GM21390 (cell line): Measurements from ENCODE around the gene RIMS1.

Experiments used
- ATAC-seq: cut with Tn5 transposase; IDR thresholded peaks from one replicate; pipeline ENCODE4 v1.9.1; 2021; ENCODE audit not compliant: unreplicated experiment

RIMS1 gene, protein sequence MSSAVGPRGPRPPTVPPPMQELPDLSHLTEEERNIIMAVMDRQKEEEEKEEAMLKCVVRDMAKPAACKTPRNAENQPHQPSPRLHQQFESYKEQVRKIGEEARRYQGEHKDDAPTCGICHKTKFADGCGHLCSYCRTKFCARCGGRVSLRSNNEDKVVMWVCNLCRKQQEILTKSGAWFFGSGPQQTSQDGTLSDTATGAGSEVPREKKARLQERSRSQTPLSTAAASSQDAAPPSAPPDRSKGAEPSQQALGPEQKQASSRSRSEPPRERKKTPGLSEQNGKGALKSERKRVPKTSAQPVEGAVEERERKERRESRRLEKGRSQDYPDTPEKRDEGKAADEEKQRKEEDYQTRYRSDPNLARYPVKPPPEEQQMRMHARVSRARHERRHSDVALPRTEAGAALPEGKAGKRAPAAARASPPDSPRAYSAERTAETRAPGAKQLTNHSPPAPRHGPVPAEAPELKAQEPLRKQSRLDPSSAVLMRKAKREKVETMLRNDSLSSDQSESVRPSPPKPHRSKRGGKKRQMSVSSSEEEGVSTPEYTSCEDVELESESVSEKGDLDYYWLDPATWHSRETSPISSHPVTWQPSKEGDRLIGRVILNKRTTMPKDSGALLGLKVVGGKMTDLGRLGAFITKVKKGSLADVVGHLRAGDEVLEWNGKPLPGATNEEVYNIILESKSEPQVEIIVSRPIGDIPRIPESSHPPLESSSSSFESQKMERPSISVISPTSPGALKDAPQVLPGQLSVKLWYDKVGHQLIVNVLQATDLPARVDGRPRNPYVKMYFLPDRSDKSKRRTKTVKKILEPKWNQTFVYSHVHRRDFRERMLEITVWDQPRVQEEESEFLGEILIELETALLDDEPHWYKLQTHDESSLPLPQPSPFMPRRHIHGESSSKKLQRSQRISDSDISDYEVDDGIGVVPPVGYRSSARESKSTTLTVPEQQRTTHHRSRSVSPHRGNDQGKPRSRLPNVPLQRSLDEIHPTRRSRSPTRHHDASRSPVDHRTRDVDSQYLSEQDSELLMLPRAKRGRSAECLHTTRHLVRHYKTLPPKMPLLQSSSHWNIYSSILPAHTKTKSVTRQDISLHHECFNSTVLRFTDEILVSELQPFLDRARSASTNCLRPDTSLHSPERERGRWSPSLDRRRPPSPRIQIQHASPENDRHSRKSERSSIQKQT (N-terminal part only)

DNA sequence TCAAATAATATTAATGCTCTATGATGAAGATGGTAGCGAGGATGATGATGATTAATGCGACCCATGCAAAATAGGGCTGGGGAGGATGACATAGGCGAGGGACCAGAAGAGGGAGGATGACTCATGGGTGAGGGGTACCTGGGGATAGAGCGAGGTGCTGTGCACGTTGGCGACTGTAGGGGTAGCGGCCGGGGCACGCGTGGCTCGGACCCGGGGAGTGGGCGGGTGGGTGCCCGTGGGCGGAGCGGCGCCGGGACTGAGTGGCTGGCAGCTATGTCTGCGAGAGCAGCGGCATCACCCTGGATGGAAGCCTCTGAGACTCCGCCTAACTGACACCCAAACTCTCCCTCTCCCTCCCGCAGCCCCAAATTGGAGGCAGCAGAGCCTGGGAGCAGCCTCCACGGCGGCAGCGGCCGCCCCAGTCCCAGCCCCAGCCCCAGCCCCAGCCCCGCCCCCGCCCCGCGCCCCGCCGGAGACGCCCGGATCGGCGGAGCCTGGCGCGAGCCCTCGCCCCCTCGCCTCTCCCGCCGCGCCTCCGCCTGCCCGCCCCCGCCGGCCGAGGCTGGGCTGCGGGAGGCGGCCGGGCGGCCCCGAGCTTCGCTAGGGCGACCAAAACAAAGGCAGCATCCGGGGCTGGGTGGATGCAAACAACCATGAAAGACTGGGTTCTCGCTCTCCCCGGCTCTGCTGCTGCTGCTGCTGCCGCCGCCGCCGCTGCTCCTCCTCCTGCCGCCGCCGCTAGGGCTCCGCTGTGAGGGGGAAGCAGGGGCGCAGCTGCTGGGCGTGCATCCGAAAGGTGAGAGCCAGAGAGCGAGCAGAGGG, at the start of gene RIMS1:
Gene RIMS1, plus strand, starts transcription at position 367 of the 822 bp plus-strand sequence. CDS start 474 bp downstream, outside the sequence.
- peak; percentile 85 for ATAC-seq

DNA sequence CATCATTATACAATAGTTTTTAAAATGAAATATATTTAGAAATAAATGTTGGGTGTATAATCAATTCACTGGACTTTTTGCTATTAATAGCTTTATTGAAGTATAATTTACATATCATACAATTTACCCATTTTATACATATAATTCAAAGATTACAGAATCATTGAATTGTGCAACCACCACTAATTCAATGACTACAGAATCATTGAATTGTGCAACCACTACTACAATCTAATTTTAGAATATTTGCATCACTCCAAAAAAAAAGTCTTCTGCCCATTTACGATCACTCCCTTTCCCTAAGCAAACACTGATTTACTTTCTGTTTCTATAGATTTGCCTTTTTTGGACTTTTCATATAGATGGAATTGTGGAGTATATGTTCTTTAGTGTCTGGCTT, 35.1 kb upstream of the RIMS1 start:
- ATAC-seq, result no peak

DNA sequence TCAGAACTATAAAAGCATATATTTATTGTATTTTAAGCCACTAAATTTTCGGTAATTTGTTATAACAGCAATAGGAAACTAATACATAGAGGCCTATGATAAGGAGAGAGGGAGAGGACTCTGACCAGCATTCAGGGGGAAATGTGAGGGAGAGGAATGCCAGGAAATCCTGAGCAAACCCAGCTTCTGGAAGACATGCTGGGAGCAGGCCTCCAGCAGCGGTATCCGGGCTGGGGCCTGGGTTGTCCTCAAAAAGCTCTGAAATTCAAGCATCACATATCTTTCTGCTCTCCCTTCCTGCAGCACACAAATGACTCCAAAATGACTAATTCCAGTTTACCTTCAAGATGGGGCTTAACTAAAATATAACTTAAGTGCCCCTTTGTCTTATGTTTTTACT, 33.4 kb upstream of the RIMS1 start:
- ATAC-seq, result no peak

DNA sequence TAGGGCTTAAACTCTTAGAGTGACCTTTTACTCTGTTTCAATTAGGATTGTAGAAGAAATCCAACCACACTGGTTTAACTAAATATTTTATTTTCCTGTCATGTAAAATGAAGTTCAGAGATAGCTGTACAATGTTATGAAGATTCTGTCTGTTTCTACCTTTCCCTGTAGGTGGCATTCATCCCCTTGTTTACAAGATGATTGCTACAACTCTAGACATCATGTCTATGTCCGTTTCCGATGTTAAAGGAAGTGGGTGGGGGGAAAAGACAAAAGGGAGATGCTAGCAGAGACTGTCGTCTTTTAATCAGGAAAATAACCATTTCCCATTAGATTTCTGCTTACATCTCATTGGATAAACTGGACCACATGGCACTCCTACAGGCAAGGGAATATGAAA, 30.9 kb upstream of the RIMS1 start:
- ATAC-seq, result no peak

DNA sequence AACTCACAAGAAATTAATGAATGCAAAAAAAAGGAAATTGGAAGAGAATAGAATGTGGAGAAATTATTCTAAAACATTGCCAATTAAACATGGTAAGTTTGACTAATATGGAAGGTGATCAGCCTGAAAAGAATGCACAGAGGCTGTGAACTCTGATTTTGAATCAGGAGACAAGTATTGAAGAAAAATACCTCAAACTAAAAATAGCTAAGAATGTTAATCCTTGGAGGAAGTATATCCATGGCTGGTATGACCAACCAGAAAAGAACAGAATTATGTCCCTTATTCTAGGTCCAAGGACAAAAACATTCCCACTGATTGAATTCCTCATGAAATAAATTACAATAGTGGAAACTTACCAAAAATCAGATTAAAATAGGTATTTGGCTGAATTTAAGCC, 7.3 kb upstream of the RIMS1 start:
- ATAC-seq, result no peak

DNA sequence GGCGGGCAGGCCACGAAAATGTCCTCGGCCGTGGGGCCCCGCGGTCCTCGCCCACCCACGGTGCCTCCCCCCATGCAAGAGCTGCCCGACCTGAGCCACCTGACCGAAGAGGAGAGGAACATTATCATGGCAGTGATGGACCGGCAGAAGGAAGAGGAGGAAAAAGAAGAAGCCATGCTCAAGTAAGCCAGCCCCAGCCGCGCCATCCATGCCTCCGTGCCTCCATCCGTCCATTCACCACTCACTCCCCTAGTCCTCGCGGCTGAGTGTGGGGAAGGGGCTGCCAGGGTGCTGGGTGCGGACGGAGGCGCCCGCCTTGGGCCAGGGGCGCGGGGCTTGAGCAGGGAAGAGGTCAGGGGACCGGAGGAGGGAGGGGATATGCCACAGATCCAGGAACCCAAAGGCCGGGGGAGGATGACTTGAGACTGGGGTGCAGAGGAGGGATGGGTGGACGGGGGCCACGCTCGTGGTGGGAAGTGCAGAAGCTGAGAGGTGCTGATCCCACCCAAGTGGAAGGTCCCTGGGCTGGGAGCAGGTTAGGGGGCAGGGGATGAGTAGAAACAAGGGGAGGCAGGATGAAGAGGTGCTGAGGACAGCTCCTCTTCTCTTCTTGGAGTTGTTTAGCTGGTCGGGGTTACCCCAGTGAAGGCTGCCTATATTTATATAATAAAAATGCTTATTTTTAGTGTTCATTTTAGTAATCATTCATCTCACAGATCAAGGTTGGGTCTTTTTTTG, 825 bp downstream of the RIMS1 start:
- ATAC-seq, result peak; percentile 16

DNA sequence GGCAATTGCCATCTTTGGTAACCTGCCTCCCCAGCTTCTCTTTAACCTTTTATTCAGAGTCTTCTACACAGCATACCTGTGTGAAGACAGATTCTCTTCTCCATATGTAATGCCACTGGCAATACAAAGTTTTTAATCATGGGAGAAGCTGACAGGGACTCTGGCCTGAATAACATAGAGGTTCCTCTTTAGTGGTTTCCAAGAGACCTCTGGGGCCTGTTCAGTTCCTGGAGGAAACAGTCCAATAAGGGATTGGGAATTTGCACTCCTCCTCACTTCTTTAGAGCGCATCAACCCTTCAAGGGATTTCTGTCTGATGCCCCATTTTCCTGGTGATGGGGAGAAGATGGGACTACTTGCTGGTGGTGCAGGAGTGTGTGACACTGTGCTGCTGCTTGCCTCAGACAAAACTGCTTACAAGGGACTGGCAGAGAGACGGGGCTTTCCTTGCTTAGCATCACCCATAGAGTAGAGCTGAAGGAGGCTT, 1.4 kb downstream of the RIMS1 start:
- ATAC-seq, result no peak

DNA sequence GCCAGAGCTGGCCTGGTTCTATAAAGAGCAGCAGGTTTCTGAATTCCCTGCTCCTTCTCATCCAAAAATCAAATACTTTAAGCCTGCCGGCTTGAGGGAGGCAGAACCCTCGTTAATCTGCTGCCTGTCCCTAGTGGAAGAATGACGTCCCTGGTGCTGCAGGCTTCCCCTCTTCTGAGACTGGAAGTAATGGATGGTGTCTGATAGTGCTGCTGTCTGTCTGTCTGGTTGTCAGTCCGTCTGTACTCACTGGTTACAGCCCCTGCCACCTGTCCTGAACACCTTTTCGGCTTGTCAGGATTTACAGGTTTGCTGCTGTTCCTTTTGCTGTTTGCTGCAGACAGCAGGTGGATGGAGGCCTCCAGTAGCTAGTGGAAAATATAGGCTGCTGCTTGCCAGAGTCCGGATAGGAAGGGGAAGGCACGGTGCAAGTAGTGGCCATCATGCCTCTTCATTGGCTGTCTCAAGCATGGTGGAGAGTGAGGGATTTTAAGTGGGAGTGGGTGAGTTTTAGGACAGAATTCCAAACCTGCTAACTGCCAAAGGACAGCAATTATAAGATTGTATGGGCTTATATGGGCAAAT, 2.5 kb downstream of the RIMS1 start:
- ATAC-seq, result no peak

DNA sequence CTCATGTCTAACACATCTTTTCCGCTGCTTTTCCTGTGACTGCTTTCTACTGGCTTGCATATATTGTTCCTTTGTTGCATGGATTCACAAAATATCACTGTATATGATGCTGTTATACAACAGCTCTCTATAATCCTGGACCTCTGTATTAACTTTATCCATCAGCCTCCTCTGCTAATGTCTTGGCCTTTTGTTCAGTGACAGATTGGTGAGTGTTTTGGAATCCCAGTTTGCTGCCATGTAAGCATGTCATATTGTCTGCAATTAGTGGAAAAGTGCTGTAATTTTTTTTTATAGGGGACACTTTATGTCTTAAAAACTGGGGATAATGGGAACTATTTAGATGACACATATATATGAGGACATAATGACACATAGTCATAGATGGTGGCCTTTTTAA, 3.0 kb downstream of the RIMS1 start:
- ATAC-seq, result no peak

DNA sequence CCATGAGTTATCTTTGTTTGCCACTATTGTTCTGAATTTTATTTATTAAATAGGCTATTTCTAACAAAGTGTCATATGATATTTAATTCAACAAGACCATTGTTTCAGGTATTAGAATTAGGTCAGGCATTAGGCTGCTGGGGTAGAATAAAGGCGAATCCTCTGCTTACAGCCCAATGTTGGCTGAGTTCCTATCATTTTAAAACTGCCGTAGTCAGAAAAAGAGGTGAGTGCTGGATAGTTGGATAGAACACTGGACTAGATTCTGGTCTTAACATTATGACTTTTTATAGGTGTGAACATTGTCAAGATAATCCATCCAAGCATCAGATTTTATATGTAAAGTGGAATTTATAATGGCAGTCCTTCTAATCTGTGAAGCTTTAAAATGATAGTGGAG, 6.3 kb downstream of the RIMS1 start:
- no peak for ATAC-seq

DNA sequence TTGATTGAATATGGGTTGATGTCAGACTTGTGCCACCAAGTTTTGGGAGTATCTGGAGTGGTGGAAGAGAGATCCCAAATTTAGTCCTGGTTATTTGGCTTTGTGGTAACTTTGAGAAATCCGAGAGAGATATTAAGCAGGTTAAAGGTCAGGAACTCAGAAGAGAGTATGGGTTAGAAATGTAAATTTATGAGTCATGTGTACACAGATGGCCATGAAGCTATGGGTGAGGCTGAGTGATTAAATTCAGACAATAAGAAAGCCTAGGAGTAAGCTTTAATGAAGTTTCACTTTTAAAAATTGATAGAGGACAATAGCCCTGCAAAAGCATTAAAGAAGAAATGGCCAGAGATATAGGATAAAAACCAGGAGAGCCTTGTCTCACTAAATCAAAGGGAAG, 14.3 kb downstream of the RIMS1 start:
- no peak for ATAC-seq

DNA sequence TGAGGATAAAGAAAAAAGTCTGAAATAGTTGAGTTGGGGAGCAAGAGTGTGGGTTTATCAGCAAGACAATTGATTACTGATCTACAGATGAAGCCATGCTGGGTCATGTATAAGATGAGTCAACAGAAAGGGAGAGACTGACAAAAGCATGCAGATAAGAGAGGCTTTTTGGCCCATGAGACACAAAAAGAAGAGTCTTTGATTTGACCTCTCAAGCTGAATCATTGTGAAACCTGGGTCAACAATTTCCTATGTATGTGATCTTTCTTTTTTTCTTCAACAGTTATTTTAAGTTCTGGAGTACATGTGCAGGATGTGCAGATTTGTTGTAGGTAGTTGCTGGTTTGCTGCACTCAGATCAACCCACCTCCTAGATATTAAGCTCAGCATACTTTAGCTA, 15.9 kb downstream of the RIMS1 start:
- peak; percentile 73 for ATAC-seq

DNA sequence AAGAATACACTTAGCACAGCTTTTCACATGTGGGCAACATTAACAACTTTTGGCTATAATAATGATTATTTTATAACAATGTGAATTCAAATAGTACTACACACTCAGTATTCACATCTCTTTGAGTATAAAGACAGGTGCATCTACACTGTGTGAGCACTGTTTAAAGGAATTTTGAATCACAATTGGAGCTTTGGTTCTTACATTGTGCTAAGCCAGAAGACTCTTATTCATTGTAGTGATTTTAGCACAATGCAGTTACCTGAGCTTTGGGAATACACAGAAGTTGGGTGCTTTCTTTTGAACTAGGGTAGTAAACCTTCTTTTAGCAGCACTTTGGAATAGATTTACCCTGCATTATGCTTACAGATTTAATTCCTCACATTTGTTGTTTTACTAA, 20.5 kb downstream of the RIMS1 start:
- no peak for ATAC-seq

DNA sequence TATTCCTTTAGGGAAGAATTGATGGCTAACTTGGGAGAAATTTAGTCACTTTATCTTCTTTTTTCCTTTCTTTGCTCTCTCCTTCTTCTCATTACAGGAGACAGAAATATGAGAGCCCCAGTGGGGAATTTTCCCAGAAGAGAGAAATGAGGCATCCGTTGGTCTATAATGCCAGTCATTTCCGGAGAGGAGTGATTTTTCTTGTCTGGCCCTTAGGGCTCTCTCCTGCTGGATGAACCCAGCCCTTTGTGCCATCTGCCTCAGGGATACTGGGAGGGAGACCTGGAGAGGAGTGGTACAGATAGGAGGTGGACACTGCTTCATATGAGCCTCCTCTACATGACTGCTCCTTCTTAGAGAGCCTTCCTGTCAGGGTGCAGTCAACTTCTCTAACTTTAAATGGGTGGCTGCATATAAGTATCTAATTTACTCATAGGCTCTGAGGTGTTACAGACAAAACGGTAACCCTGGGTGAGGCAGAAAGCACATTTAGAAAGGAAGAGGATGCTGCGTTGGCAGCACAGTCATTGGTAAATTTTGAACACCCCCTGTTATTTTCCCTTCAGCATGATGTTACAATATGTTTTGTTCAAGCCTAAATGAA, 21.9 kb downstream of the RIMS1 start:
- peak; percentile 76 for ATAC-seq

DNA sequence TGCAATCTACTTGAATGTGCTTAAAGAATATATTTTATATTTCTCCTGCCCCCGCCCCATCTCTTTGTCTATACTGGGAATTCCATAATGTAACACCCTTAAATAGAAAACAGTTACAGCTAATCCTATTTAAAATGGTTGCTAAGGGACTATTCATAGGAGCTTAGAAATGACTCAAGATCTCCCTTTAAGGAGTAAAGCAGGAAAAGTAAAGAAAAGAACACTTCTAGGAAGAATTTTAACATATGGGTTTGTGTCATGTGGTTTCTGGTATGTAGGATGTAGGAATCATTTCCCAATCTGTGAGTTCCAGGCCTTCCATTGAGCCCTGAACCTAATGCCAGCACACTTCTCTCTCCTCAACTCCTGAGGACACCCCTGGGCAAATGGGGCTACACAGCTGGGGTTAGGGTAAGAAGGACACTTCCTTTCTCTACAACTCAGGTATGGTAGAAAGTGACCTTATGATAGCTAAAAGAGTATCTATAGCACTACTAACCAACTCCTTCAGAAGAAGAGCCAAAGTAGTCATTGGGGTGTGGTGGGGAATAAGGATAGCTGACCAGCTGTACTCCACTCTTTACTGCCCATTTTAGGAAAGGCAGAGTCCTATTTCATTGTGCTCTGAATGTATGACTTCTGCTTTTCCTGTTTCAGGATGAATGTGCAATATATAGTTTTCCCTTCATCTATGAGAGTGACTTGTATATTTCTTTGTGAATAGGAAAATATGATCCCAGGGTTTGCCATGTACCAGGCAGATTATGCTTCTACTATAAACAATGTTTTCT, 27.3 kb downstream of the RIMS1 start:
- no peak for ATAC-seq

DNA sequence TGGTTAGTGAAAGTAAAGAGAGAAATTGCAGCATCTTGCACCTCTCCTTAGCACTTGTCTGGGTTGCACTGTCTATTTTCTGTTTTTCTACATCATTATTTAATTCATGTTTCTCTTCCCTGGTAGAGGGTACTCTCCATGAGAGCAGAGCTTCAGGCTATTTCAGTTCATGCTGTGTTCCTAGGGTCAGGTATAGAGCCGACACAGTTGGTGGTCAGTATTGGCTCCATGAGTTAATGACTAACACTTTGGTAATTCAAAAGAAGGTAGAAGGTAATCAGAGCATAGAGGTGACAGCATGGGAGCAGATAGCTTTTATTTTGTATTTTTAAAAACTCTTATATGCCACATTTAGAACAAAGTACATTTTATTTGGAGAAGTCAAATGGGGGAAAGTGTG, 42.7 kb downstream of the RIMS1 start:
- no peak for ATAC-seq

DNA sequence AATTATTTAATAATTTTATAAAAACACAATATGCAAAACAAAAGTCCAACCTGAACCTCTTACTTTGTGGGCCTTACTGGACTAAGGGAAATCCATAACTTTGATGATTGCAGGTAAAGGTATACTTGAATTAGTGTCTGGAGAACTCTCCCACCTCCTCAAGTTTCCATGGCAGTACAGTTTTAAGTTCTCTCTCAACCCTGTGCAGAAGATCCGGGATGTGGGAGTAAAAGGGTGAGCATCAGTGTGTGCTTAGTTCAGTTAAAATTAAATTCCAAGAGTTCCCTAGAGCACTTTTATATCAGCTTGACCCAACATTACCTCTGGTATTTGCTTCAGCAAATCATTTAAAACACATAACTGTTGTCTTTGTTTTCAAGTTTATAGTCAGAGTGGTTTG, 47.5 kb downstream of the RIMS1 start:
- no peak for ATAC-seq

DNA sequence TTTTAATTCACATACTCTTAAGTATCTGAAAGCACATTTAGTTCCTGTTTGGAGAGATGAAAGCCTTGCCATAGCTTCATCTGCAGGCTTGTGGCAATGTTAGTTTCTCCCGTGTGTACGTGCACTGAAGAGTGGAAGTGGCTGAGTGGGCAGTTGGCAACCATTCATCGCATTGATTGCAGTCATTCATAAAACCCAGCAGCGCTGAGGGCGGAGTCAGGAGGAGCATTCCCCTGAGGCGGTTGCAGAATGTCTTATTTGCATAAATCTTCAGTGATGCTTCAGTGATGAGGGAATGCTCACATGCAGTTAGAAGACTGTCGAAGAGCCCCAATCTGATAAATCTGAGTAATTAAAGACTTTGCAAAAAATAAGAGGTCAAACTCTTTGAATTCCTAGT, 79.1 kb downstream of the RIMS1 start:
- no peak for ATAC-seq
